GM12874 (cell line): ENCODE results near the gene DUSP22.

Source experiments
- CTCF ChIP-seq: IDR thresholded peaks from 2 replicates; pipeline ENCODE4 v1.5.1; 2011; ENCODE audit warnings: low read depth, mild to moderate bottlenecking, control low read depth, low read length, moderate library complexity; ENCODE audit not compliant: insufficient read depth

The DUSP22 gene

GRCh38 chr6:400815-401214 lies 108.5 kb downstream of the DUSP22 start:
- no peak for TF ChIP-seq CTCF
